ENCODE measurements around the gene CELSR2. TPM values are rescaled to one million over a fixed set of nuclear protein-coding genes. Genes with fewer than 3 reads are reported as not detected.

Gene CELSR2
- polyA plus RNA-seq, 3 donors from 2014 or later, result 0.17 to 0.77 TPM; not detected in 1

DNA sequence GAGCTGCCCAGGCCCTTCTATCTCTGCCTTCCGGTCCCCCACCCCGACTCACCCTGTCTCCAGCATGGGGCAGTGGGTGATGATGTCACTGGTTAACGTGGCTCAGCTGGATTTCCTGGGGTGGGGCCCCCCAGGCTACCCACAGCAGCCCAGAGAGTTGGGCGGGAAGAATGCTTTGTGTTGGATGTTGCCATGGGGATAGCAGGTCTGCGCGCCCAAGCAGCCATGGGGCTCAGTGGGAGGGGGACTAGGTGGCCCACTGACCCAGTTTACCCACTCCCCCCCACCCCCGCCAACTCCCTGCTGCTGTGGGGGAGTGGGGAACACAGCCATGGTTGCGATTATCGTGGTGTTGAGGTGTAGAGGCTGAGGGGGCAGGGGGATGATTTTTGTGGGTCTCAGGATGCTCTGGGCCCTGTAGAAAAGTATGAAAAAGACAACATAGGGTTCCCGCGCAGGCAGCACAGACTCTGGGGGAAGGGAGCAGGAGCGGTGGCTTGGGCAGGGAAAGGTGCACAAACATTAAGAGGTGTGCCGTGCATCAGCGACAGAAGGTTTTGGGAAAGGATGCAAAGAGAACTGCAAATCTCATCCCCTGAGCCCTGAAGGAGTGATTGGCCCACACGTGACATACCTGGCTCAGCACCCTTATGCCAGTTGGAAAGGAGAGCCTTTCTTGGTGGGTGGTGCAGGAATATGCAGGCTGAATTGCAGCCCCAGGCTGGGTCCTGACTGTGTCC is 8.5 kb downstream of the CELSR2 start:
- no peak overlapping the region for H3K4me3 Mint-ChIP-seq
- no peak for DNase-seq
- H3K27me3 Mint-ChIP-seq (ENCODE audit: low read depth in 3 of 3), result peaks cover 0 to 2% (median 0%) of the 10 kb centered on the region in 3 donors

DNA sequence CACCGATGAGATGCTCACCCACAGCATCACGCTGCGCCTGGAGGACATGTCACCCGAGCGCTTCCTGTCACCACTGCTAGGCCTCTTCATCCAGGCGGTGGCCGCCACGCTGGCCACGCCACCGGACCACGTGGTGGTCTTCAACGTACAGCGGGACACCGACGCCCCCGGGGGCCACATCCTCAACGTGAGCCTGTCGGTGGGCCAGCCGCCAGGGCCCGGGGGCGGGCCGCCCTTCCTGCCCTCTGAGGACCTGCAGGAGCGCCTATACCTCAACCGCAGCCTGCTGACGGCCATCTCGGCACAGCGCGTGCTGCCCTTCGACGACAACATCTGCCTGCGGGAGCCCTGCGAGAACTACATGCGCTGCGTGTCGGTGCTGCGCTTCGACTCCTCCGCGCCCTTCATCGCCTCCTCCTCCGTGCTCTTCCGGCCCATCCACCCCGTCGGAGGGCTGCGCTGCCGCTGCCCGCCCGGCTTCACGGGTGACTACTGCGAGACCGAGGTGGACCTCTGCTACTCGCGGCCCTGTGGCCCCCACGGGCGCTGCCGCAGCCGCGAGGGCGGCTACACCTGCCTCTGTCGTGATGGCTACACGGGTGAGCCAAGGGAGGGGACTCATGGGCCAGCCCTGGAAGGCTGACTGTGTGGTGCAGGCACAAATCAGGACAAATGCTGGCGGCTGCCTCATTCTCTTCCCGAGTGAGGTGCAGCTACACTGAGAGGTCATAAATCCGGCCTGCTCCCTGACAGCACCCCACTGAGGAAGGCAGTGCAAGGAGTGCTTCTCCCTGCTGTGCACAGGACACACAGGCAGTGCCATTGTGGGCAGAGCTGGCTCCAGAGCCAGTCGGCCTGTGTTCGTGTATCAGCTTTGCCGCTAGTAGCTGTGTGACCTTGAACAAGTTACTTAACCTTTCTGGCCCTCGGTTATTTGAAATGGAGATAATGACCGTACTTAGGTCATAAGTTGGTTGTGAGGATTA is 9.4 kb downstream of the CELSR2 start:
- H3K4me3 Mint-ChIP-seq, result no peak overlapping the region
- no peaks in the 10 kb centered on the region for H3K9me3 Mint-ChIP-seq
- DNase-seq, result no peak
- H3K36me3 Mint-ChIP-seq, result peaks cover 0 to 4% (median 3%) of the 10 kb centered on the region in 3 donors
- no peak overlapping the region for H3K27ac Mint-ChIP-seq
- peaks cover 0 to 2% (median 2%) of the 10 kb centered on the region in 3 donors for H3K27me3 Mint-ChIP-seq (ENCODE audit: low read depth in 3 of 3)
- peaks cover 0 to 4% of the 10 kb centered on the region in 2 donors for H3K4me1 Mint-ChIP-seq

More for the DNA sequence above, 8.5 kb downstream of the CELSR2 start:
- H3K36me3 Mint-ChIP-seq, result peaks cover 0 to 4% (median 3%) of the 10 kb centered on the region in 3 donors
- no peaks in the 10 kb centered on the region for H3K9me3 Mint-ChIP-seq
- peaks cover 0 to 4% of the 10 kb centered on the region in 2 donors for H3K4me1 Mint-ChIP-seq
- H3K27ac Mint-ChIP-seq, result no peak overlapping the region

GRCh38 chr1:109259674-109260557 is 10.6 kb downstream of the CELSR2 start:
- no peaks in the 10 kb centered on the region for H3K4me1 Mint-ChIP-seq
- no peak for DNase-seq
- no peaks in the 10 kb centered on the region for H3K9me3 Mint-ChIP-seq
- H3K4me3 Mint-ChIP-seq, result no peak overlapping the region
- peaks cover 0 to 4% (median 3%) of the 10 kb centered on the region in 3 donors for H3K36me3 Mint-ChIP-seq
- H3K27ac Mint-ChIP-seq, result no peak overlapping the region
- H3K27me3 Mint-ChIP-seq (ENCODE audit: low read depth in 3 of 3), result peaks cover 0 to 2% (median 2%) of the 10 kb centered on the region in 3 donors

GRCh38 chr1:109261006-109261405 is 11.7 kb downstream of the CELSR2 start:
- H3K27me3 Mint-ChIP-seq (ENCODE audit: low read depth in 3 of 3), result peaks cover 0 to 2% (median 2%) of the 10 kb centered on the region in 3 donors
- no peak overlapping the region for H3K4me3 Mint-ChIP-seq
- no peaks in the 10 kb centered on the region for H3K4me1 Mint-ChIP-seq
- H3K36me3 Mint-ChIP-seq, result peaks cover 0 to 4% (median 3%) of the 10 kb centered on the region in 3 donors
- no peak for DNase-seq
- no peaks in the 10 kb centered on the region for H3K9me3 Mint-ChIP-seq
- H3K27ac Mint-ChIP-seq, result no peak overlapping the region

DNA sequence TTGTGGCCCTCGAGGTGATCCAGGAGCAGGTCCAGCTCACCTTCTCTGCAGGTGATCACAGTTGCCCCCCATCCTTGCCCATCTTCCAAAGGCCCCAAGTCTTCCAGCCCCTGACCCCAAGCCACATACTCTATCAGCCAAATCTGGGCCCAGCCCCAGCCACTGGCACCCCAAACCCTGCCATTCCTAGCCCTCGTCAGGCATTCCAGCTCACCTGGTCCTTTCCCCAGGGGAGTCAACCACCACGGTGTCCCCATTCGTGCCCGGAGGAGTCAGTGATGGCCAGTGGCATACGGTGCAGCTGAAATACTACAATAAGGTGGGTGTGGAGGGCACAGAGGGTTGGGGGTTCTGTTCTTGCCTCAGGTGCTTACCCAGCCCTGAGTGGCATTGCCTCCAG is 12.2 kb downstream of the CELSR2 start:
- Mint-ChIP-seq H3K27ac (no peak overlapping the region), H3K4me1 (no peaks in the 10 kb centered on the region), H3K36me3 (peaks cover 0 to 4% (median 3%) of the 10 kb centered on the region in 3 donors), H3K27me3 (ENCODE audit: low read depth in 3 of 3) (peaks cover 0 to 2% (median 2%) of the 10 kb centered on the region in 3 donors), H3K4me3 (no peak overlapping the region), H3K9me3 (no peaks in the 10 kb centered on the region)
- no peak for DNase-seq

DNA sequence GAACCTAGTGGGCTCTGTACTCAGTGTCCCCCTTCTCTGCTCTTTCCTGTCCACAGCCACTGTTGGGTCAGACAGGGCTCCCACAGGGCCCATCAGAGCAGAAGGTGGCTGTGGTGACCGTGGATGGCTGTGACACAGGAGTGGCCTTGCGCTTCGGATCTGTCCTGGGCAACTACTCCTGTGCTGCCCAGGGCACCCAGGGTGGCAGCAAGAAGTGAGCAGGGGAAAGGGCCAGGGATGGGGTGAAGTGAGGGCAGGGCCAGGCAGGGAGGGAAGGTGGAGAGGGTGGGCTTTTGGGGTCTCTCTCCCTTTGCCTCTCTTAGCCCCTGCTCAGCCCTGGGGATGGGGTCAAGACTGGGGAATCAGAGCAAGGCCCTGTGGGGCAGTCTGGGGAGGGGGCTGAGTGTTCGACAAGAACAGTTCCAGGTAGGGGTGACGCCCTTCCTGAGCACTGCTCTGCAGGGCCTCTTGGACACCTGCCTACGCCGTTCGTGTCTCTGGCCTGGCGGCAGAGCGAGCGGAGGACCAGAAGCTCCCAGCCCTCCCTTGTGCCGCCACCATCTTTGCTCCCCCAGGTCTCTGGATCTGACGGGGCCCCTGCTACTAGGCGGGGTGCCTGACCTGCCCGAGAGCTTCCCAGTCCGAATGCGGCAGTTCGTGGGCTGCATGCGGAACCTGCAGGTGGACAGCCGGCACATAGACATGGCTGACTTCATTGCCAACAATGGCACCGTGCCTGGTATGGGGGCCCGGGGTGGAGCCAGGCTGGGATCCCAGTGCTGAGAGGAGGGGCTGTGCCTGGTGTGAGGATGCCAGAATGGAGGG is 13.1 kb downstream of the CELSR2 start:
- Mint-ChIP-seq H3K4me3 (no peak overlapping the region), H3K9me3 (no peaks in the 10 kb centered on the region), H3K36me3 (peaks cover 0 to 4% (median 3%) of the 10 kb centered on the region in 3 donors), H3K27me3 (ENCODE audit: low read depth in 3 of 3) (peaks cover 0 to 3% (median 2%) of the 10 kb centered on the region in 3 donors), H3K27ac (no peak overlapping the region), H3K4me1 (no peaks in the 10 kb centered on the region)
- no peak for DNase-seq

GRCh38 chr1:109263234-109263596 is 13.9 kb downstream of the CELSR2 start:
- Mint-ChIP-seq H3K27me3 (ENCODE audit: low read depth in 3 of 3) (peaks cover 0 to 3% (median 2%) of the 10 kb centered on the region in 3 donors), H3K4me1 (no peaks in the 10 kb centered on the region), H3K4me3 (no peak overlapping the region), H3K36me3 (peaks cover 0 to 4% (median 3%) of the 10 kb centered on the region in 3 donors), H3K27ac (no peak overlapping the region), H3K9me3 (no peaks in the 10 kb centered on the region)
- DNase-seq, result no peak

- peak; percentile 56 to 64 (median 63) for DNase-seq
- Mint-ChIP-seq H3K36me3 (peaks cover 0 to 4% (median 3%) of the 10 kb centered on the region in 3 donors), H3K27me3 (ENCODE audit: low read depth in 3 of 3) (peaks cover 0 to 3% (median 2%) of the 10 kb centered on the region in 3 donors), H3K4me1 (no peaks in the 10 kb centered on the region), H3K27ac (no peak overlapping the region), H3K4me3 (no peak overlapping the region), H3K9me3 (no peaks in the 10 kb centered on the region)
Observed at GRCh38 chr1:109263597-109264378, 14.4 kb downstream of the CELSR2 start.

DNA sequence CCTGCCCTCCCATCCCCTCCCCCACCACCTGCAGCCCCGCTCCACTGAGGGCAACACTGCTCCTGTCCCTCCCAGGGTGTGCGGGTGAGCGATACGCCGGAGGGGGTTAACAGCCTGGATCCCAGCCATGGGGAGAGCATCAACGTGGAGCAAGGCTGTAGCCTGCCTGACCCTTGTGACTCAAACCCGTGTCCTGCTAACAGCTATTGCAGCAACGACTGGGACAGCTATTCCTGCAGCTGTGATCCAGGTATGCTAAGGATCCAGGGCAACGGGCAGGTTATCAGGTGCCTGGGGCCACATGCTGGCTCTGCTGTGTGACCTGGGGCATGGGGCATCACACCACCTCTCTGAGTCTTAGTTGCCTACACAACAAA is 15.0 kb downstream of the CELSR2 start:
- Mint-ChIP-seq H3K36me3 (peaks cover 0 to under 1% (median under 1%) of the 10 kb centered on the region in 3 donors), H3K27me3 (ENCODE audit: low read depth in 3 of 3) (peaks cover 0 to 3% (median 2%) of the 10 kb centered on the region in 3 donors), H3K4me1 (no peaks in the 10 kb centered on the region), H3K27ac (no peak overlapping the region), H3K9me3 (no peaks in the 10 kb centered on the region), H3K4me3 (no peak overlapping the region)
- DNase-seq, result no peak

DNA sequence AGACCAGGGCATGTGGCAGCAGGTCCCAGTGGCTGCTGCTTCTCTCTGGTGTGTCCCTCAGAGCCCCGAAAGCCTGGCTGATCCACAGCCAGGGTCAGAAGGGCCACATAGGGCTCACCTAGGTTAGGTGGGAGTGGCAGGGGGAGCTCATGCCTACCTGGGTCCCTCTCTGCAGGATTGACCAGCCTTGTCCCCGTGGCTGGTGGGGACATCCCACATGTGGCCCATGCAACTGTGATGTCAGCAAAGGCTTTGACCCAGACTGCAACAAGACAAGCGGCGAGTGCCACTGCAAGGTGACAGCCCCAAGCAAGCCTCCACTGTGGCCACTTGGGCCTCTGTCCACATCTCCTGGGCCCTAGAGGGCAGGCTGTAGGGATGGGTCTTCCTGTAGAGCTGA is 15.7 kb downstream of the CELSR2 start:
- Mint-ChIP-seq H3K9me3 (no peaks in the 10 kb centered on the region), H3K27me3 (ENCODE audit: low read depth in 3 of 3) (peaks cover 0 to 3% (median 2%) of the 10 kb centered on the region in 3 donors), H3K4me1 (no peaks in the 10 kb centered on the region), H3K4me3 (no peak overlapping the region), H3K36me3 (no peaks in the 10 kb centered on the region), H3K27ac (no peak overlapping the region)
- DNase-seq, result no peak

- H3K4me3 Mint-ChIP-seq, result no peak overlapping the region
- H3K36me3 Mint-ChIP-seq, result no peaks in the 10 kb centered on the region
- no peak overlapping the region for H3K27ac Mint-ChIP-seq
- peaks cover 0 to 2% (median 2%) of the 10 kb centered on the region in 3 donors for H3K27me3 Mint-ChIP-seq (ENCODE audit: low read depth in 3 of 3)
- no peaks in the 10 kb centered on the region for H3K4me1 Mint-ChIP-seq
- no peaks in the 10 kb centered on the region for H3K9me3 Mint-ChIP-seq
- DNase-seq, result no peak
Observed at GRCh38 chr1:109265741-109266330, 16.5 kb downstream of the CELSR2 start.

DNA sequence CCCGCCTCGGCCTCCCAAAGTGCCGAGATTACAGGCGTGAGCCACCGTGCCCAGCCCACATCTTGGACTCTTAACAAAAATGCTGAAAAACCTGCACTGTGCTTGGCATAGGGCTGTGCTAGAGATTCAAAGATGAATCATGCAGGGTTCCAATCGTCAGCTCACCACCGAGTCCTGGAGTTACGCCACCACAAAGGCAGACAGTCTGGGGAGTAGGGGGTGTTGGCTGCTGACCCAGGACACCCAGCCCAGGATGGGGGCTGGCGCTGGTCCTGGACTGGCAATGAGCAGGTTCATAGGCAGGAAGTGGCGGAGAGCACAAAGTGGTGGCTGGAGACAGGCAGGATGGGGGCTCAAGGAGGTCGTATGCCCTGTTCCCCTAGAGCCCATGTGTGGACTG is 17.6 kb downstream of the CELSR2 start:
- Mint-ChIP-seq H3K27me3 (ENCODE audit: low read depth in 3 of 3) (peaks cover 0 to 2% (median 2%) of the 10 kb centered on the region in 3 donors), H3K36me3 (no peaks in the 10 kb centered on the region), H3K4me3 (no peak overlapping the region), H3K27ac (no peak overlapping the region), H3K4me1 (no peaks in the 10 kb centered on the region), H3K9me3 (no peaks in the 10 kb centered on the region)
- DNase-seq, result no peak
